ENCODE results near the gene AGTPBP1. TPM values are rescaled to one million over a fixed set of nuclear protein-coding genes. Genes with fewer than 3 reads are reported as not detected.

The AGTPBP1 gene
- total and polyA plus RNA-seq, 2 of the 8 experiments (the other 6 are each of a cell fraction or from before 2014, with no cell fraction given): 13.4 to 65.2 TPM

DNA sequence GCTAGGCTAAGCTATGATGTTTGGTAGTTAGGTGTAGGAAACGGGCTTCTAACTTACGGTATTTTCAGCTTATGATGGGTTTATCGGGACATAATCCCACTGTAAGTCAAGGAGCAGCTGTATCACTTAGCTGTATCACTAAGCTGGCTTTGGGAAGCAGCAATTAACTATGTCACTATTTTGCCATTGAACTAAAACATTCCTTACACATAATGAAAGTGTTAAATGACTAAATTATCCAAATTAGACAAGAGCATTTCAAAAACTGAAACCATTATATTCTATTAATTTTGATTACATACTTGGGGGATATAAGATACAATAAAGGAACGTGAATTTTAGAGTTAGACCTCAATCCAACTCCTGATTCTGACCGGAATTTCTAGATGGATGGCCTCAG is 188.3 kb downstream of the AGTPBP1 start:
- Histone ChIP-seq H4K91ac (replicated peaks; ENCODE audit: insufficient read length, low read length) (no peak overlapping the region), H2BK120ac (replicated peaks; ENCODE audit: low read depth, low read length) (no peak overlapping the region), H3K27me3 (replicated peaks in 1 of 4; ENCODE audit: control insufficient read depth in 3 of 4, extremely low read depth in 1 of 4, insufficient read depth in 3 of 4, low read length in 3 of 4) (no peaks in the 10 kb centered on the region), H3K23me2 (ENCODE audit: low read depth, low read length) (no peaks in the 10 kb centered on the region), H3K9me3 (ENCODE audit: insufficient read depth in 2 of 2, low read depth in 1 of 2, low read length in 1 of 2) (no peaks in the 10 kb centered on the region), H2BK15ac (ENCODE audit: low read length) (no peak overlapping the region), H3K36me3 (ENCODE audit: control insufficient read depth in 2 of 4, insufficient read depth in 4 of 4, low read length in 3 of 4) (no peaks in the 10 kb centered on the region; a peak in 1 of 8 replicates), H2AFZ (ENCODE audit: low read length) (no peak overlapping the region), H3K79me1 (ENCODE audit: low read depth, low read length) (no peaks in the 10 kb centered on the region), H2AK5ac (ENCODE audit: low read depth, low read length) (no peak overlapping the region), H4K20me1 (replicated peaks in 1 of 2; ENCODE audit: control insufficient read depth in 1 of 2, insufficient read depth in 2 of 2, low read length in 2 of 2) (no peaks in the 10 kb centered on the region), H3K4me3 (ENCODE audit: extremely low read depth in 1 of 4, insufficient read depth in 2 of 4, low read depth in 3 of 4, low read length in 4 of 4) (no peak overlapping the region), H3K18ac (ENCODE audit: extremely low read depth, low read length) (no peak overlapping the region), H2BK5ac (ENCODE audit: low read depth, low read length) (no peak overlapping the region), H3K9ac (replicated peaks in 1 of 4; ENCODE audit: extremely low read depth in 1 of 4, low read depth in 3 of 4, low read length in 3 of 4) (no peak overlapping the region), H3K14ac (ENCODE audit: insufficient read length) (no peak overlapping the region), H3K4ac (replicated peaks; ENCODE audit: insufficient read length, low read depth, low read length) (no peak overlapping the region), H3K4me1 (replicated peaks in 1 of 4; ENCODE audit: control insufficient read depth in 3 of 4, insufficient read depth in 4 of 4, low read length in 3 of 4) (peaks cover 0 to 3% (median 0%) of the 10 kb centered on the region in 4 experiments; a peak in 1 of 7 replicates), H2BK20ac (ENCODE audit: low read length) (no peak overlapping the region), H3K27ac (ENCODE audit: low read depth, low read length) (no peak overlapping the region), H3K4me2 (ENCODE audit: insufficient read depth in 1 of 2, low read depth in 2 of 2, low read length in 2 of 2) (no peak overlapping the region), H3K79me2 (ENCODE audit: control insufficient read depth in 1 of 2, insufficient read depth in 2 of 2, low read length in 2 of 2) (no peaks in the 10 kb centered on the region), H3K56ac (replicated peaks; ENCODE audit: insufficient read length, low read depth, low read length) (no peak overlapping the region), H4K5ac (ENCODE audit: insufficient read length, low read depth, low read length) (no peak overlapping the region), H2BK12ac (ENCODE audit: low read depth, low read length) (no peak overlapping the region), H4K8ac (ENCODE audit: extremely low read depth, insufficient read depth, low read length) (no peak overlapping the region), H3K23ac (ENCODE audit: insufficient read length) (no peak overlapping the region)
- DNase-seq (ENCODE audit: low read depth in 1 of 2, low spot score in 2 of 2) (no peak), FAIRE-seq (no peak)
- TF ChIP-seq TAF7 (optimal IDR thresholded peaks at IDR 0.05; ENCODE audit: borderline replicate concordance, low read depth, low read length) (no peak), JUND (IDR thresholded peaks at IDR 0.05; ENCODE audit: low read length) (no peak), NRF1 (IDR thresholded peaks at IDR 0.05; ENCODE audit: low read depth, low read length) (no peak), GTF2F1 (IDR thresholded peaks at IDR 0.05; ENCODE audit: borderline replicate concordance, low read depth, low read length) (no peak), KDM5A (IDR thresholded peaks at IDR 0.05; ENCODE audit: low read length) (no peak), POLR2AphosphoS5 (IDR thresholded peaks at IDR 0.05; ENCODE audit: low read depth, low read length) (no peak), SIN3A (conservative IDR thresholded peaks at IDR 0.05 in 1 of 2, IDR thresholded peaks at IDR 0.05 in 1 of 2; ENCODE audit: low read depth in 1 of 2, low read length in 2 of 2) (no peak), CREB1 (IDR thresholded peaks at IDR 0.05) (no peak), BACH1 (IDR thresholded peaks at IDR 0.05; ENCODE audit: low read length) (no peak), KDM1A (IDR thresholded peaks at IDR 0.05; ENCODE audit: borderline replicate concordance, low read length) (no peak)
- ChIA-PET POLR2A (ENCODE audit: partially characterized antibody) (no interaction called here), CTCF (ENCODE audit: partially characterized antibody) (interaction anchor here (1.2 to 1.3 kb wide), 2 partner anchors 10 to 46 kb away, joined by 3 to 4 read pairs; no protein-coding TSS in a partner anchor)
- WGBS, 2 experiments (ENCODE audit: extremely low coverage in 1 of 2, insufficient coverage in 1 of 2, insufficient read length in 1 of 2, insufficient replicate concordance in 2 of 2, low coverage in 1 of 2, low lambda C conversion rate in 2 of 2, missing lambda C conversion rate in 1 of 2): 88% methylated on average over 5 of the region's 5 CpGs; no CpG with 5 or more reads in 1 of the 2 experiments

Measured in H1 (cell line).